LHCN-M2 (cell line): Measurements from ENCODE around the gene WEE1. TPM values are rescaled to one million over a fixed set of nuclear protein-coding genes. Genes with fewer than 3 reads are reported as not detected.
A peak's percentile ranks its signal among the peaks of the same experiment; 100 is the strongest.
"Not testable (repeated sequence)": the region's sequence is repeated elsewhere in the genome, so short reads cannot be mapped to it uniquely, and the experiment has no call there.

Experiments
- DNase-seq: peaks from one replicate; pipeline ENCODE4 v3.0.0-alpha.2; 2012; ENCODE audit warnings: low read depth
- total RNA-seq: library from RNA; depleted of rRNA; stranded (reverse); fragments of >200 nt; gene quantifications from 2 replicates; pipeline ENCODE4 v1.2.3, GENCODE V29; 2014

WEE1 gene
- total RNA-seq, 1 experiment from 2014 or later = 87.8 TPM

- DNase-seq = no peak
Observed at GRCh38 chr11:9596926-9597464, 23.5 kb downstream of the WEE1 start.

DNA sequence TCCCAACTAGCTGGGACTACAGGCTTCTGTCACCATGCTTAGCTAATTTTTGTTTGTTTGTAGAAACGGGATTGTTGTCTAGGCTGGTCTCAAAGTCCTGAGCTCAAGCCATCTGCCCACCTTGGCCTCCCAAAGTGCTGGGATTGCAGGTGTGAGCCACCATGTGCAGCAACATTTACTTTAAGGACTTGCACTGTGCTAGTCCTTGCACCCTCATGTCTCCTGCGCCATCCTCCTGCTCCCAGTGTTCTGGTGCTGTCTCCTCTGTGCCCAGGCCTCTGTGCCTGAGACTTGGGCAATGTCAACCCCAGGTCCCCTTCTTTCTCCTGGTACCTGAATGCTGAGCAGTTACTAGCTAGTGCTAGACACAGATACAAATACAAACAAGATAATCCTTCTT is 26.7 kb downstream of the WEE1 start:
- DNase-seq = no peak

DNA sequence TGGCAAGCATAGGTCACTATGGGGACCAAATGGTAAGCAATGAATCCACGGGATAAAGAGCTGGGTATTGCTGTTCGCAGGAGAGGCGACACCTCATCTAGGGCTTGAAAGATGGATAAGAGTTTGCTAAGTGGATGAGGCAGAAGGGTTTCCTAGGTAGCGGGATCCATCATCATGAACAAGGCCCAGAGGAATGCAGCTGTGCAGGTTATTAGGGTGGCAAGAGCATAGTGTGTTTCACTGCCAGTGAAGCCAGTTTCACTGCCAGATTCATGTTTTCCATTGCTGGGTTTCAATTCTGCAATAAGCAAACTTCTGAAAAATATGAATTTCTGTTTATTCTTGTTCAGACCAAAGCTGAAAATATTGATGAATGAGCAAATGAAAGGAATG is 27.2 kb downstream of the WEE1 start:
- no peak for DNase-seq

DNA sequence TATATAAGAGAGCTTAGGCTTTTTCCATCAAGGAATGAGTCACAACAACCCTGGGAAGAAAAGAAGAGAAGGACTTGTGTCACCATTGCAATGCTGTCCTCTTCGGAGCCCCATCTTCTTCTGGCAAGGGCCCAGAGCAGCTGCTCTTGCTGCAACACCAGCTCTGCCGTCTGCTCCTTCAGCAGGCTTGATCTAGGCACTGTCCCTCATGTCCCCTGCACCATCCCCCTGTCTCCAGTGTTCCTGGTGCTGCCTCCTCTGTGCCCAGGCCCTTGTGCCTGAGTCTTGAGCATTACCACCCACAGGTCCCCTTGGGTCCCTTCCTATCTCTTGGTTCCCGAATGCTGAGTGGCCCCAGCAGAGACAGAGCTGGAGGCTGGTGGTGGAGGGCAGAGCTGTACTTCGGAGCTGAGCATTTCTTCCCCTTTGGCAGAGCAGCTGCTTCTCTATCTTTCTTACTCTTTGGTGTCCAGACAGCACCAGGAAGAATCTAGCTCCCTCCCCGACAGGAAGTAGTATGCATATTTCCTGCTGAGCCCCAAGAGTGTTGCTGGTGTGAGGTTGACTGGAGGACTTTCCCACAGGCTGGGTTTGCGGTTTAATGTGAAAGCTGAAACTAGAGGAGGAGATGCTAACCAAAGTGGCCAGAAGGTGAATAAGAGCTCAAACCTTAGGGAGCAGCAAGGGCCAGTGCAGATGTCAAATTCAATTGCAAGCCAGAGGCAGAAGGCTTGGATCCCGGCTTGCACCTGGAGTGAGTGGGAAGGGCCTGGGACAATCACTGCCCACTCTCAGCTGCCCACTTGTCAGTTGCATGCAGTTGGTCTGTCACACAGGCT is 27.8 kb downstream of the WEE1 start:
- DNase-seq = peak; percentile 99

GRCh38 chr11:9601876-9602199 is 28.4 kb downstream of the WEE1 start:
- DNase-seq = no peak

DNA sequence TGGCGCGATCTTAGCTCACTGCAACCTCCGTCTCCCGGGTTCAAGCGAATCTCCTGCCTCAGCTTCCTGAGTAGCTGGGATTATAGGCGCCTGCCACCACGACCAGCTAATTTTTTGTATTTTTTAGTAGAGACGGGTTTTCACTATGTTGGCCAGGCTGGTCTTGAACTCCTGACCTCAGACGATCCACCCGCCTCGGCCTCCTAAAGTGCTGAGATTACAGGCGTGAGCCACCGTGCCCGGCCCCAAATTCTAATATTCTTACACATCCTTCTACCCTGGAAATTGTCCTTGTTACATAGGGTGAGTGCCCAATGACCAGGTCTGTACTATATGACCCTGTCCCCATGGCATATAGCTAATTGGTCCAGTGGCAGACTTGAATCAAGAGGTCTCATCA is 29.7 kb downstream of the WEE1 start:
- DNase-seq = not testable (repeated sequence)

DNA sequence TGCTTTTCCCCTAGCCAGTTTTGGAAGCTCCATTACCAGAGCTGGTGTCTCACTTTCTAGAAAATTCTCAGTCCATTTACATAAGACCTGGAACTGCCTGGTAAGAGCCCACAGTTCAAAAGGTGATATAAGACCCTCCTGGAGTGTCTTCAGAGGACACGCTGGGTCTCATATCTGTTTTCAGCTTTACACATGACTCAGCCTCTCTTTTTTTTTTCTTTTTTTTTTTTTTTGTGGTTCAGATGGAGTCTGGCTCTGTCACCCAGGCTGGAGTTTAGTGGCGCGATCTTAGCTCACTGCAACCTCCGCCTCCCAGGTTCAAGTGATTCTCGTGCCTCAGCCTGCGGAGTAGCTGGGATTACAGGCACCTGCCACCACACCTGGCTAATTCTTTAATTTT is 30.7 kb downstream of the WEE1 start:
- no peak for DNase-seq

DNA sequence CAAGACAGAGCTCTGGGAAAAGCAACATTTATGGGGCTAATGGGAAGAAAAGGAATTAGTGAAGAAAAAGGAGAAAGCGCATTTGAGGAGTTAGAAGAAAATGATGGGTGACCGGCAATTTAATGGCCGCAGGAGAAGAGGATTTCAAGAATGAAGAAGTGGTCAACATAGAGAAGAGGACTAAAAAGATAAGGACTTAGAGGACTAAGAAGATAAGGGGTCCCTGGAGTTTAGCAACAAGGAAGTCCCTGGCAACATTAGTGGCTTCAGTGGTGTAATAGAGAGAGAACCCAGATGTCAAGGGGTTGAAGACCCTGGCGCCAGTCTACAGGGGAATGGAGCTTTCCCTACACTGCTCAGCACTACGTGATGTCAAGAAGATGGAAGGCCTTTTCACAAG is 32.3 kb downstream of the WEE1 start:
- DNase-seq = no peak

DNA sequence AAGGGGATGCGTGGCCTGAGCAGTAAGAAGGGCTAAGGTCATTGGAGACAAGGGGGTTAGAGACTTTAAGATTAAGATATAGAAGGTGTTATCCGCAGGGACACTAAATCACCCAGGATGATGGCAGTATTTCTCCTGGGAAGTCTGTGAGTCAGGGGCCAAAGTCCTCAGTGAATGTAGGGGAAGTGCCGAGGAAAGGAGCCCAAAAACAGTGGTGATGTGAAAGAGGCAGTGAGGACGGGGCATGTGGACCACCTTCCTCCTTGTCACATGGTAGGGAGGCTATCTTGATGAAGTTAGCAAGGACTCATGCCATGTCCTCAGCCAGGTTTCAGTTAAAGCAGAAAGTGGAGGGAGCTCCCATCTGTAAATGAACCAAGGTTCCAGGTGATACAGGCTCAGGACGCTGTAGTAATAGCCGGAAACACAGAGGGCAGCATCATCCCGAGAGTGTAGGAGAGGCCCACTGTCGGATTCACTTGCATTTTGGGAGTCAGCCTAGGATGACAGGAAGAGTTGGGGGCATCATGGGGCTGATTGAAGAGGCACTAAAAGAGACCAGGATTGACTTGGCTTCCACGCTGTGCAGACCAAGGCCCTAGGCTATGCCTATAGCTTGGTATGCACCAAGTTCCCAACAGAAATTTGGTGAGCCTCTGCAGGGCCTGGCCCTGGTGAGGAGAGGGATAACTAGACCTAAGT is 33.5 kb downstream of the WEE1 start:
- DNase-seq = no peak

- no peak for DNase-seq
Observed at GRCh38 chr11:9607511-9607899, 34.0 kb downstream of the WEE1 start.

- DNase-seq = no peak
Observed at GRCh38 chr11:9609002-9609759, 35.7 kb downstream of the WEE1 start.

- no peak for DNase-seq
Observed at GRCh38 chr11:9609841-9610240, 36.4 kb downstream of the WEE1 start.

- DNase-seq = peak; percentile 97
Observed at GRCh38 chr11:9613118-9613829, 39.8 kb downstream of the WEE1 start.

DNA sequence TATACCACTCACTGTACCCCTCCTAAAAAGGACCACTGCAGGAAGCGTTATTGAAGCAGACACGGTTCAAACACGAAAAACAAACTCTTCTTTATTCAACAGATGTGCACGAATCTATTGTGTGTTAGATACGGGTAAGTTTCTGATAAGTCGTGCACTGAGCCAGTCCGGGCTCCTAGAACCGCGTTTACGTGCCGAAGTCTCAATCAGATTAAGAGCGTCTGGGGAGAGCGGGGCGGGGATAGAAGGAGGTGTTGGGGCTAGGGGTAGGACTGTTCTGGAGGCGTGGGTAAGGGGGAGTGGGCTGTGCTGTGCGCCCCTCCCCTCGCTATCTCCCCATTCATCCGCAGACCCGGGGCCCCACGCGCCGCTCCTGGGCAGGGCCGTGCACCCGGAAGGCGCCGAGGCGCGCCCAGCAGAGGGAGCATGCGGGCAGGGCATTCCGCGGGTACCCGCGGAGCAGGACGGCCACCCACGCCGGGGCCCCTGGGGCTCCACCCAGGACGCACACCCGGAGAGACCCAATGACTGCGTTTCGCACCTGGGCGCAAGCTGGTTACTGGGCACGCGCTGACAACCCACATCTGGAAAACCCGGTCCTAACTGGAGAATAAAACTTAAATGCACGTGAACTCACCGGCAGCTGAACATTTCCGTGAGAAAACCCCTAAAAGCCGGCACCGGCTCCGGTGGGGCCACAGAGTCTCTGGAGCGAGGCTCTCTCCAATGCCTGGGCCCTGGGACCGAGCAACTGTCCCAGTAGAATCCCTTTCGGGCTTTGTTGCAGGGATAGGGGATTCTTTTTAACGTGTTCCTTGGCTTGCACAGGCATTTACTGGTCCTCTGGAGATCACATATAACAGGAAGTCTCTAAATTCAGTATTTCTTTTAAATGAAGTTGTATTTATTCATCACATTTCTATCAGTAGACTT is 40.6 kb downstream of the WEE1 start:
- DNase-seq = peak; percentile 75

DNA sequence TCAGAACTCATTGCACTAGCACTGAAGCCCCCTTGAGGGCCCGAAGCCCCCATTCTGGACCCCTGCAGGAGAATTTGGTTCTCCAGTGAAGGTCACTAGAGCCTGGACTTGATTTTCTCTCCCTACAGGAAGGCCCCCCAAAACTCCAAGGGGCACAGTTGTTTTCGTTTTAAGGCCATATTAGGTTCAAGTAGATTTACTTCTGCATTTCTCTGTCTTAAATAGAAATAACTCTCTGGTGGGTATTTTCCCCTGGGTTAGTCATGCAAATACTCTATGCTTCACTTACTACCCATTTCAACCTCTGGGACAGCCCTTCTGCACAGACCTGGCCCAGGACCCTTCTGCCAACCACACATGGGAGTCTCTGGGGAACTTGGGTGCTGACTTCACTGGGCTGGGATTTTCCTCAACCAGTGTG is 41.6 kb downstream of the WEE1 start:
- peak; percentile 25 for DNase-seq

- no peak for DNase-seq
Observed at GRCh38 chr11:9616042-9616675, 42.7 kb downstream of the WEE1 start.

DNA sequence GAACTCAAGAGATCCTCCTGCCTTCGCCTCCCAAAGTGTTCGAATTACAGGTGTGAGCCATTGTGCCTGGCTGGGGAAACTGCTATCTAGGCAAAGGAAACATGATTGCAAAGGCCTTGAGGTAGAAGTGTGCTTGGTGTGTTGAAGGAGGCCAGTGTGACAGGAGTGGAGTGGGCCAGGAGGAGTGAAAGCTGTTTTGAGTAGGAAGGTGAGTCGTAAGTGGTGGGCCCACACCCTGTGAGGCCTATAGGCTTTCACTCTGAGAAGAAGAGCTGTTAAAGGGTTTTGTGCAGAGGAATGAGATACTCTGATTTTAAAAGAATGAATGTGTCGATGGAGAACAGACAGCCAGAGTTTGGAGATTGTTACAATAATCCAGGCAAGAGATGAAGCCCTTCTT is 43.4 kb downstream of the WEE1 start:
- no peak for DNase-seq

GRCh38 chr11:9617940-9618339 is 44.5 kb downstream of the WEE1 start:
- DNase-seq = peak; percentile 83

DNA sequence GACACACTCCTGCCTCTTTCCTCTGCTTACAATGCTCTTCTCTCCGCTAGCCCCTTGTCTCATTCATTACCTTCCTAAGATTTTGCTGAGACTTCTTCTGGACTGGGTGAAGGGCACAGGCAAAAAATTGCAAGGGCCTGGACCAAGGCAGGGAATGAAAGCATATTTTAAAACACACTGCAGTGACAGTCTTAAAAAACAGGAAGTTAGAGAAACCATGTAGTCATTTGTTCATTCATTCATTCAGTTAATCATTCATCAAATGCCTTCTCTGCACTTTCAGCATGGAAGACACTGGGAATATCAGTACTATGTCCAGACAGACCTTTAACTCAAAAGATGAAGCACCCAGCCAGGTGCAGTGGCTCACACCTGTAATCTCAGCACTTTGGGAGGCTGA is 45.5 kb downstream of the WEE1 start:
- DNase-seq = no peak

DNA sequence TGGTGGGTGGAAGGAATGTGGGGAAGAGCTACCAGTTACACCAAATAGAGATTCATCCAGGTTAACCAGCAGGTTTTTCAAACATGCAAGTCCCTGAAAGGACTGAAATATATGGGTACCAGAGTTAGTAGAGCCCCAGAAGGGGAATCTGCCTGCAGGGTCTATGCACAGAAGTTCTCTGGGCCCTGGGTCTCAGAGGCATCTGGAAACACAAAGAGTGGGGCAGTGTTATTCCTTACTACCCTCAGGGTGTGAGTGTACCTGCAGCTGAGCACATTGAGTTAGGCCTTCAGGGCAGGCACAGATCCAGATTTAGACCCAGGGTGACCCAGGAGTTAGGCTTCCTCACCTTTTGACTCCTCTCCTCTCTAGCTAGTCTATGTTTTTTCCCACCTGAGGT is 46.5 kb downstream of the WEE1 start:
- DNase-seq = no peak
